ENCODE measurements around the gene TAX1BP3.

- TF ChIP-seq, protein P1, sequence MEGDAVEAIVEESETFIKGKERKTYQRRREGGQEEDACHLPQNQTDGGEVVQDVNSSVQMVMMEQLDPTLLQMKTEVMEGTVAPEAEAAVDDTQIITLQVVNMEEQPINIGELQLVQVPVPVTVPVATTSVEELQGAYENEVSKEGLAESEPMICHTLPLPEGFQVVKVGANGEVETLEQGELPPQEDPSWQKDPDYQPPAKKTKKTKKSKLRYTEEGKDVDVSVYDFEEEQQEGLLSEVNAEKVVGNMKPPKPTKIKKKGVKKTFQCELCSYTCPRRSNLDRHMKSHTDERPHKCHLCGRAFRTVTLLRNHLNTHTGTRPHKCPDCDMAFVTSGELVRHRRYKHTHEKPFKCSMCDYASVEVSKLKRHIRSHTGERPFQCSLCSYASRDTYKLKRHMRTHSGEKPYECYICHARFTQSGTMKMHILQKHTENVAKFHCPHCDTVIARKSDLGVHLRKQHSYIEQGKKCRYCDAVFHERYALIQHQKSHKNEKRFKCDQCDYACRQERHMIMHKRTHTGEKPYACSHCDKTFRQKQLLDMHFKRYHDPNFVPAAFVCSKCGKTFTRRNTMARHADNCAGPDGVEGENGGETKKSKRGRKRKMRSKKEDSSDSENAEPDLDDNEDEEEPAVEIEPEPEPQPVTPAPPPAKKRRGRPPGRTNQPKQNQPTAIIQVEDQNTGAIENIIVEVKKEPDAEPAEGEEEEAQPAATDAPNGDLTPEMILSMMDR (conservative IDR thresholded peaks at IDR 0.05; ENCODE audit: low read depth, low read length), result no peak
- TF ChIP-seq FOS (IDR thresholded peaks at IDR 0.05; ENCODE audit: low read depth, low read length) (no peak), POLR2A (IDR thresholded peaks at IDR 0.05; ENCODE audit: low read depth, low read length) (peak; percentile 99), RCOR1 (IDR thresholded peaks at IDR 0.05; ENCODE audit: insufficient replicate concordance, low read length) (peak; percentile 67), BHLHE40 (IDR thresholded peaks at IDR 0.05; ENCODE audit: low read depth, low read length) (peak; percentile 57; the same call in 1 of the 2 replicates), MAFK (IDR thresholded peaks at IDR 0.05; ENCODE audit: low read depth, low read length) (no peak), SMC3 (IDR thresholded peaks at IDR 0.05; ENCODE audit: low read depth, low read length) (no peak), RFX5 (IDR thresholded peaks at IDR 0.05; ENCODE audit: low read depth, low read length) (no peak)
- TF ChIP-seq, protein P2, sequence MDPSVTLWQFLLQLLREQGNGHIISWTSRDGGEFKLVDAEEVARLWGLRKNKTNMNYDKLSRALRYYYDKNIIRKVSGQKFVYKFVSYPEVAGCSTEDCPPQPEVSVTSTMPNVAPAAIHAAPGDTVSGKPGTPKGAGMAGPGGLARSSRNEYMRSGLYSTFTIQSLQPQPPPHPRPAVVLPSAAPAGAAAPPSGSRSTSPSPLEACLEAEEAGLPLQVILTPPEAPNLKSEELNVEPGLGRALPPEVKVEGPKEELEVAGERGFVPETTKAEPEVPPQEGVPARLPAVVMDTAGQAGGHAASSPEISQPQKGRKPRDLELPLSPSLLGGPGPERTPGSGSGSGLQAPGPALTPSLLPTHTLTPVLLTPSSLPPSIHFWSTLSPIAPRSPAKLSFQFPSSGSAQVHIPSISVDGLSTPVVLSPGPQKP (IDR thresholded peaks at IDR 0.05; ENCODE audit: borderline replicate concordance, low read depth, low read length), result no peak
These were observed at the start of gene TAX1BP3, which contains the start of gene EMC6 for GRCh38 chr17:3668279-3669084.

Data from IMR-90 (cell line).